ENCODE data around the gene RABGAP1L.

RABGAP1L gene

GRCh38 chr1:174922121-174922520, 762.8 kb downstream of the RABGAP1L start:
- H3K27me3 Mint-ChIP-seq = no peaks in the 10 kb centered on the region

GRCh38 chr1:174923820-174924219, 764.5 kb downstream of the RABGAP1L start:
- no peak for DNase-seq (ENCODE audit: low spot score in 2 of 2)
- peaks cover 11% of the 10 kb centered on the region for H3K4me1 Mint-ChIP-seq
- no peaks in the 10 kb centered on the region for H3K27me3 Mint-ChIP-seq
- no peak for ATAC-seq (replicated peaks; ENCODE audit: extremely low read depth, poor library complexity, severe bottlenecking)
- H3K36me3 Mint-ChIP-seq (ENCODE audit: insufficient read depth) = peaks cover 2% of the 10 kb centered on the region
- H3K9me3 Mint-ChIP-seq = peaks cover 6% of the 10 kb centered on the region
- no peak overlapping the region for H3K27ac Mint-ChIP-seq (ENCODE audit: low read depth)
- no peak overlapping the region for H3K4me3 Mint-ChIP-seq

More at GRCh38 chr1:174922121-174922520, 762.8 kb downstream of the RABGAP1L start:
- Mint-ChIP-seq H3K9me3 (peaks cover 6% of the 10 kb centered on the region), H3K27ac (ENCODE audit: low read depth) (no peak overlapping the region), H3K4me3 (no peak overlapping the region), H3K36me3 (ENCODE audit: insufficient read depth) (peaks cover 2% of the 10 kb centered on the region), H3K4me1 (peaks cover 5% of the 10 kb centered on the region)
- ATAC-seq (replicated peaks; ENCODE audit: extremely low read depth, poor library complexity, severe bottlenecking) (no peak), DNase-seq (ENCODE audit: low spot score in 2 of 2) (no peak)

DNA sequence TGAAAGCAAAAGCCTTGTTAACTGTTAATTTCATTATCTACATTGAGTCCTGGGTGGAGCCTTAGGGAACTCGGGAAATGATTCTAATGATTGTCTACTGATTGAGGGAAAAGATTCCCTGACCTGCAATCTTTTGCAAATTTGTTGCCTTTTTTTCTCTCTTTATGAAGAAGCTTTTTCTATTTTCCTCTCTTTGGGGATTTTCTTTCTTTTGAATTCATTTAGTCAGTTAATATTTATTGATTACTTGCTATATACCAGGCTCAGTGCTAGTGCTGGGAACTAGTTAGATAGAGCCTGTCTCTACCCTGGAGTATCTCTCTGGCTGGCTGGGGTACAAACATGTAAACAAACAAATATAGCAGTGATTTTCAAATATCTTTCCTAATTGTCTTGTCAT, 769.2 kb downstream of the RABGAP1L start:
- H3K4me3 Mint-ChIP-seq = no peak overlapping the region
- peaks cover 4% of the 10 kb centered on the region for H3K36me3 Mint-ChIP-seq (ENCODE audit: insufficient read depth)
- peaks cover 6% of the 10 kb centered on the region for H3K9me3 Mint-ChIP-seq
- ATAC-seq (replicated peaks; ENCODE audit: extremely low read depth, poor library complexity, severe bottlenecking) = no peak
- H3K27me3 Mint-ChIP-seq = no peaks in the 10 kb centered on the region
- H3K4me1 Mint-ChIP-seq = peaks cover 15% of the 10 kb centered on the region
- H3K27ac Mint-ChIP-seq (ENCODE audit: low read depth) = no peak overlapping the region
- no peak for DNase-seq (ENCODE audit: low spot score in 2 of 2)

DNA sequence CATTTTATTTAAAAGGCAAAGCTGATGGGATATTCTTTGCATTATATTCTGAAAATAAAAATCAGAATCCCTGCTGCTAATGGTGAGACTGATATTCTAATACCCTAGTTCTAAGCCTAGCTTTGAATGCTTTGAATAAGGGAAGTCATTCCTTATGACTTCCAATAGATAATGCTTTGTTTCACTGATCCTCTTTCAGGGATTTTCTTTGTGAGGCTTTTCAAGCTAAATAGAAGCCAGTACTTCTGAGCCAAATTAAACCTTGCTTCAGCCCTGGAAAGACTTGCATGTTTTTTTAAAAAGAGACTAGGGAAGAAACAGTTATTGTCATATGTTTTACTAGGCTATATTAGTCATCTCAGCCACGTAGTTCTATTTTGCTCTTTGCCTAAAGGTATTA, 771.9 kb downstream of the RABGAP1L start:
- Mint-ChIP-seq H3K4me1 (peaks cover 10% of the 10 kb centered on the region), H3K27ac (ENCODE audit: low read depth) (no peak overlapping the region), H3K4me3 (no peak overlapping the region), H3K27me3 (no peaks in the 10 kb centered on the region), H3K36me3 (ENCODE audit: insufficient read depth) (peaks cover 7% of the 10 kb centered on the region), H3K9me3 (no peaks in the 10 kb centered on the region)
- ATAC-seq (replicated peaks; ENCODE audit: extremely low read depth, poor library complexity, severe bottlenecking) = no peak
- DNase-seq (ENCODE audit: low spot score in 2 of 2) = no peak

GRCh38 chr1:174932587-174932986, 773.3 kb downstream of the RABGAP1L start:
- peaks cover 7% of the 10 kb centered on the region for H3K36me3 Mint-ChIP-seq (ENCODE audit: insufficient read depth)
- H3K4me3 Mint-ChIP-seq = no peak overlapping the region
- no peak overlapping the region for H3K27ac Mint-ChIP-seq (ENCODE audit: low read depth)
- no peaks in the 10 kb centered on the region for H3K27me3 Mint-ChIP-seq
- H3K9me3 Mint-ChIP-seq = no peaks in the 10 kb centered on the region
- peaks cover 9% of the 10 kb centered on the region for H3K4me1 Mint-ChIP-seq
- DNase-seq (ENCODE audit: low spot score in 2 of 2) (no peak), ATAC-seq (replicated peaks; ENCODE audit: extremely low read depth, poor library complexity, severe bottlenecking) (no peak)

DNA sequence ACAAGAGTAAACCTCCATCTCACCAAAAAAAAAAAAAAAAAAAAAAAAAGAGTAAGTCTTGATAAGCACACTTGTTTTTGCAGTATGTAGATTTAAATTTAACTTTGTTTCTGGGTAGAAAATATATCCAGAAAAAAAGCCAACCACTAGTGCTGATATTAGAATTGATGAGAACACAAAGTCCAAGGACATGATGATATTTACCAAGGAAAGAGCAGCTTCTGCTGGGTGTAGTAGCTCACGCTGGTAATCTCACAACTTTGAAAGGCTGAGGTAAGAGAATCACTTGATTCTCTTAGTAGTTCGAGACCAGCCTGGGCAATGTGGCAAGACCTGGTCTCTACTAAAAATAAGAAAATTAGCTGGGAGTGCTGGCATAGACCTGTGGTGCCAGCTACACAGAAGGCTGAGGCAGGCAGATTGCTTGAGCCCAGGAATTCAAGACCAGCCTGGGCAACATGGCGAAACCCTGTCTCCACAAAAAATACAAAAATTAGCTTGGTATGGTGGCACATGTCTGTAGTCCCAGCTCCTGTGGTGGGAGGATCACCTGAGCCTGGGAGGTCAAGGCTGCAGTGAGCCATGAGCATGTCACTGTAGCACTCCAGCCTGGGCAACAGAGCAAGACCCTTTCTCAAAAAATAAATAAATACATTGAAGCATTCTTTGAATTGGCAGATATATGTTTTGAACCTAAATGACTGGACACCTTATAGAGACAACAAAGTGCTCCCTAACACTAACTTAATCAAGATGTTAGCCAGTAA, 776.8 kb downstream of the RABGAP1L start:
- ATAC-seq (replicated peaks; ENCODE audit: extremely low read depth, poor library complexity, severe bottlenecking) (no peak), DNase-seq (ENCODE audit: low spot score in 2 of 2) (no peak)
- Mint-ChIP-seq H3K4me3 (no peak overlapping the region), H3K27ac (ENCODE audit: low read depth) (no peak overlapping the region), H3K4me1 (peaks cover 18% of the 10 kb centered on the region), H3K27me3 (no peaks in the 10 kb centered on the region), H3K36me3 (ENCODE audit: insufficient read depth) (peaks cover 14% of the 10 kb centered on the region), H3K9me3 (no peaks in the 10 kb centered on the region)

- ATAC-seq (replicated peaks; ENCODE audit: extremely low read depth, poor library complexity, severe bottlenecking) = no peak
- Mint-ChIP-seq H3K27ac (ENCODE audit: low read depth) (peak overlapping the region; percentile 11), H3K4me1 (peaks cover 31% of the 10 kb centered on the region), H3K36me3 (ENCODE audit: insufficient read depth) (peaks cover 15% of the 10 kb centered on the region), H3K4me3 (peak overlapping the region; percentile 14), H3K9me3 (no peaks in the 10 kb centered on the region), H3K27me3 (no peaks in the 10 kb centered on the region)
- DNase-seq (ENCODE audit: low spot score in 2 of 2) = no peak
Observed at GRCh38 chr1:174938281-174939007, 779.1 kb downstream of the RABGAP1L start.

DNA sequence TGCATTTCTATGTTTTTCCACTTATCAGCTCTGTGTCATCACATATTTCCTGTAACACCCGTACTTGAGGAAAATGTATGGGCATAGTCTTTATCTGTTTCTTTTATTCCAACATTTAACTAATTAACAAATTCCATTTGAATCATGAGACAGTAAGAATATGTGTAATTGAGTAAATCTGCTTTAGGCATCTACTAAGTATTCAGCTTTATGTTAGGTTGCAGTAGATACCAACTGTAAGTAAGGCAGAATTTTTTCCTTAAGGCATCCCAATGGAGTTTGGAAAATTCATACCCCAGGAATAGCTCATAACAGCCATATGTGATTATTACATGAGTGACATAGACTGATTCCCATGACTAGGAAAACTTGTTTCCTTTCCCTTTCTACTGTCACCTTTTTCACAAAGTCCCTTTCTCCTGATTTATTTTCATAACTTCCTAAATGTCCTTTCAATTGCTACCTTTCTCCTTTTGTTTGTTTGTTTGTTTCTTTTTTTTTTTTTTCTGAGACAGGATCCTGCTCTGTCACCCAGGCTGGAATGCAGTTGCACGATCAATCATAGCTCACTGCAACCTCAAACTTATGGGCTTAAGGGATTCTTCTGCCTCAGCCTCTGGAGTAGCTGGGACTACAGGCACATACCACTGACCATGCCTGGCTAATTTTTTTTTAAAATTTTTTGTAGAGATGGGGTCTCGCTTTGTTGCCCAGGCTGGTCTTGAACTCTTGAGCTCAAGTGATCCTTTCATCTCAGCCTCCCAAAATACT, 780.6 kb downstream of the RABGAP1L start:
- Mint-ChIP-seq H3K27ac (ENCODE audit: low read depth) (peak overlapping the region; percentile 50), H3K27me3 (no peaks in the 10 kb centered on the region), H3K9me3 (no peaks in the 10 kb centered on the region), H3K4me3 (no peak overlapping the region), H3K36me3 (ENCODE audit: insufficient read depth) (peaks cover 13% of the 10 kb centered on the region), H3K4me1 (peaks cover 31% of the 10 kb centered on the region)
- no peak for DNase-seq (ENCODE audit: low spot score in 2 of 2)
- no peak for ATAC-seq (replicated peaks; ENCODE audit: extremely low read depth, poor library complexity, severe bottlenecking)

DNA sequence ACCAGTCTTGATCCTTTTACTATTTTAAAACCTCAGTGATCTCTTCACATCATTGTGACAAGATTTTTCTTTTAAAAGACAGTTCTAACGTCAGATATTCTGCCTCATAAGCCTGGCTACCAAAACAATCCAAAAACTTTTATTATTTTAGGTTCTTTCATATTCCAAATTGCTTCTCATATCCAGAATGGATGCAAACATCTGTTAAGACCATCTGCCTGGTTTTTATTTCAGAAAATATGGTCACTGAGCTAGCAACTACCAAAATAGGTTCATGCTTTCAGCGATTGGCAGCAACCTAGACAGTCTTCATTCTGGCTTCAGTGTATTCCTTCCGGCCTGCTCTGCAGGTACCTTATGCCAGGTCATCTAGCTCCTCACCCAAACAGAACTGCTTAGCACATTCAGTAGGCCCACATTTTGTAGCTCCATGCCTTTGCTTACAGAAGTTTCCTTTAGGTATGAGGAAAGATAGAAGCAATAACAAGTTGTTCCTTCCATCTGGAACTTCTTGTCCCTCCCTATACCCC, 781.4 kb downstream of the RABGAP1L start:
- peaks cover 13% of the 10 kb centered on the region for H3K36me3 Mint-ChIP-seq (ENCODE audit: insufficient read depth)
- no peaks in the 10 kb centered on the region for H3K9me3 Mint-ChIP-seq
- no peaks in the 10 kb centered on the region for H3K27me3 Mint-ChIP-seq
- ATAC-seq (replicated peaks; ENCODE audit: extremely low read depth, poor library complexity, severe bottlenecking) = no peak
- peak overlapping the region; percentile 50 for H3K27ac Mint-ChIP-seq (ENCODE audit: low read depth)
- peaks cover 31% of the 10 kb centered on the region for H3K4me1 Mint-ChIP-seq
- no peak for DNase-seq (ENCODE audit: low spot score in 2 of 2)
- H3K4me3 Mint-ChIP-seq = no peak overlapping the region

DNA sequence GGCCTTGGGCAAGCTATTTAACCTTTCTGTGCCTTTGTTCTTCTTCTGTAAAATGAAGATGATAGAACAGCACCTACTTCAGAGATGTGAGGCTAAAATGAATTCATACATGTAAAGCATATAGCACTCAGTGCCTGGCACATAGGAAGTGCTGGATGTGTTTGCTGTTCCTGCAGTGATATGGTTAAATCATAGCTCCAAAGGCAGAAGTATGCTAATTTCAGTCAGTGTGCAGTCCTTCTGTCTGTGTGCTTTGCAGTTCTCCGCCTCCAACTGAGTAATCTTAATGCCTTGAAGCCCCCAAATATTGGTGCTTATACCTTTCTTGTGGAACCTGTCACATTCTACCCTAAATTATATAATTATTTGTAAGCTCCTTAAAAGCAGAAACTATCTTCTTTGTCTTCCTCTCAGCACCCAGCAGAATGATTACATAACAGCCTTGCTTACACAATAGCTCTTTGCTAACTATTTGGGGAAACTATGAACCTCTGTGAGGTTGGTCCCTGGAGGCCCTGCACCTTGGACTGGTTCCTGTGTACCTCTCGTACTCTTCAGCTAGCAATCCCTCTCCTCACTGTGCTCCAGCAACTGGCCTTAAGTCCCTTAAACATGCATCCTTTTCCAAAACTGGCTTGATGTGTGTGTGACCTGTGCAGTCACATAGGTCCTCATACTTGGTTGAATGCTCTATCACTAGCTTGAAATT, 783.4 kb downstream of the RABGAP1L start:
- peaks cover 14% of the 10 kb centered on the region for H3K36me3 Mint-ChIP-seq (ENCODE audit: insufficient read depth)

GRCh38 chr1:174946031-174946430, 786.7 kb downstream of the RABGAP1L start:
- Mint-ChIP-seq H3K27ac (ENCODE audit: low read depth) (no peak overlapping the region), H3K9me3 (no peaks in the 10 kb centered on the region), H3K4me3 (no peak overlapping the region), H3K4me1 (peaks cover 19% of the 10 kb centered on the region), H3K36me3 (ENCODE audit: insufficient read depth) (peaks cover 9% of the 10 kb centered on the region), H3K27me3 (no peaks in the 10 kb centered on the region)
- DNase-seq (ENCODE audit: low spot score in 2 of 2) (no peak), ATAC-seq (replicated peaks; ENCODE audit: extremely low read depth, poor library complexity, severe bottlenecking) (no peak)

More for the DNA sequence above, 783.4 kb downstream of the RABGAP1L start:
- Mint-ChIP-seq H3K4me1 (peaks cover 31% of the 10 kb centered on the region), H3K27ac (ENCODE audit: low read depth) (no peak overlapping the region), H3K9me3 (no peaks in the 10 kb centered on the region), H3K4me3 (no peak overlapping the region), H3K27me3 (no peaks in the 10 kb centered on the region)
- ATAC-seq (replicated peaks; ENCODE audit: extremely low read depth, poor library complexity, severe bottlenecking) (no peak), DNase-seq (ENCODE audit: low spot score in 2 of 2) (no peak)

DNA sequence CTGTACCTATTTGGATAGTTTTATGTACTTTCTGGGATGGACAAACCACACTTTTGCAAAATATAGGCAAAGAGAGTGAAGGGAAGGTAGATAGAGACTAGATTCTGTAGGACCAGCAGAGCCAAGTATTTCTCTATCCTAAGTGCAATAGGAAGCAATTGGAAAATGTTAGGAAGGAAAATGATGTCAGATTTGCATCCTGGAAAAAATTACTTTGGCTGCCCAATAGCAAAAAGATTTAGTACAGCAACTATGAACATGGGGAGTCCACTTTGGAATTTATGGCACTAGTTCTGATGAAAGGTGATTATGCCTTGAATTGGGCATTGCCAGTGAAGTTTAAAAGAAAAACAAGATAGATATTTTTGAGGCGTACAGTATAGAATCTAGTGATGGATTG, 789.7 kb downstream of the RABGAP1L start:
- Mint-ChIP-seq H3K9me3 (no peaks in the 10 kb centered on the region), H3K4me3 (no peak overlapping the region), H3K27ac (ENCODE audit: low read depth) (peak overlapping the region; percentile 3), H3K4me1 (peaks cover 16% of the 10 kb centered on the region), H3K27me3 (no peaks in the 10 kb centered on the region), H3K36me3 (ENCODE audit: insufficient read depth) (peaks cover 7% of the 10 kb centered on the region)
- ATAC-seq (replicated peaks; ENCODE audit: extremely low read depth, poor library complexity, severe bottlenecking) (no peak), DNase-seq (ENCODE audit: low spot score in 2 of 2) (no peak)

All from central memory CD8-positive, alpha-beta T cell (primary cell).